Endothelial cell of umbilical vein (primary cell): ENCODE measurements around the gene TUBG1. TPM values are rescaled to one million over a fixed set of nuclear protein-coding genes. Genes with fewer than 3 reads are reported as not detected.

Source experiments
- BruUV-seq: library from RNA; stranded (reverse); fragments of 400-500 nt; replicated peaks from 2 replicates; lab custom pipeline; 2021; lab: Mats Ljungman, UMichigan
- CTCF ChIA-PET: fragments of 300-600, 350-600 bp; sonication (Branson Sonifier 250); formaldehyde crosslinking; loops from one replicate; lab custom pipeline; 2021; ENCODE audit warnings: antibody characterized with exemption, inconsistent platforms; lab: Charles Lee
- POLR2A ChIA-PET: fragments of 300-600, 350-600 bp; sonication (Branson Sonifier 250); formaldehyde crosslinking; loops from one replicate; lab custom pipeline; 2021; ENCODE audit warnings: antibody characterized with exemption, inconsistent platforms; lab: Charles Lee
- DNase-seq: peaks from one replicate; pipeline ENCODE4 v3.0.0-alpha.2; 2011; ENCODE audit warnings: low read depth, low spot score
- FAIRE-seq: peaks from 2 replicates; lab custom pipeline; 2011; peaks lifted over from hg19 to GRCh38; lab: Jason Lieb, UNC
- H2AFZ ChIP-seq: 2 replicates; pipeline ENCODE4 v1.6.0; 2012; ENCODE audit warnings: low read depth, low read length, control low read depth, inconsistent platforms
- H3K27ac ChIP-seq: 2 replicates; pipeline ENCODE4 v1.5.1; 2011; ENCODE audit warnings: low read depth, mild to moderate bottlenecking, control low read depth, low read length, moderate library complexity; ENCODE audit not compliant: insufficient read depth
- H3K27me3 ChIP-seq, 2 experiments: 2 replicates each; pipeline versions ENCODE4 v1.6.0 to v1.6.1; 2011; ENCODE audit warnings: low read length in 2 of 2, mixed read lengths in 1 of 2; ENCODE audit not compliant: control insufficient read depth in 2 of 2, insufficient read depth in 2 of 2
- H3K36me3 ChIP-seq, 2 experiments: 2 replicates in 1 of 2; 3 replicates in 1 of 2; pipeline ENCODE4 v1.5.1; 2011; ENCODE audit warnings: low read length in 2 of 2, mild to moderate bottlenecking in 1 of 2, moderate library complexity in 1 of 2; ENCODE audit not compliant: control insufficient read depth in 2 of 2, insufficient read depth in 2 of 2; ENCODE audit errors: extremely low read depth in 1 of 2
- H3K4me1 ChIP-seq: 3 replicates; pipeline ENCODE4 v1.5.1; 2011; ENCODE audit warnings: mild to moderate bottlenecking, low read length; ENCODE audit not compliant: control insufficient read depth, insufficient read depth; ENCODE audit errors: extremely low read depth
- H3K4me2 ChIP-seq: 2 replicates; pipeline ENCODE4 v1.6.1; 2011; ENCODE audit warnings: low read length, control low read depth, mixed read lengths; ENCODE audit not compliant: insufficient read depth
- H3K4me3 ChIP-seq, 3 experiments: fragments of 200-600 bp in 1 of 3; sonication (generic), shearing (Covaris generic) in 1 of 3; replicated peaks in 1 of 3; 2 replicates each; pipeline ENCODE4 v1.5.1; 2011 to 2016; ENCODE audit warnings: control low read depth in 3 of 3, low read length in 3 of 3, mild to moderate bottlenecking in 2 of 3, inconsistent platforms in 1 of 3, low read depth in 1 of 3, moderate library complexity in 1 of 3; ENCODE audit not compliant: insufficient read depth in 1 of 3
- H3K79me2 ChIP-seq: 2 replicates; pipeline ENCODE4 v1.6.0; 2012; ENCODE audit warnings: low read length, inconsistent platforms; ENCODE audit not compliant: control insufficient read depth, insufficient read depth
- H3K9ac ChIP-seq: replicated peaks from 2 replicates; pipeline ENCODE3; 2011; ENCODE audit warnings: low read length, control low read depth; ENCODE audit not compliant: insufficient read depth; ENCODE audit errors: extremely low read depth
- H3K9me1 ChIP-seq: replicated peaks from 3 replicates; pipeline ENCODE4 v1.6.0; 2011; ENCODE audit warnings: mild to moderate bottlenecking, low read length; ENCODE audit not compliant: control insufficient read depth, insufficient read depth; ENCODE audit errors: extremely low read depth
- H3K9me3 ChIP-seq: replicated peaks from 2 replicates; pipeline ENCODE4 v1.5.1; 2012; ENCODE audit warnings: low read length, inconsistent platforms; ENCODE audit not compliant: control insufficient read depth, insufficient read depth
- H4K20me1 ChIP-seq: replicated peaks from 2 replicates; pipeline ENCODE3; 2011; ENCODE audit warnings: mild to moderate bottlenecking, low read length; ENCODE audit not compliant: control insufficient read depth, insufficient read depth; ENCODE audit errors: extremely low read depth
- CTCF ChIP-seq, 2 donors: IDR thresholded peaks; 1 replicate in 1 of 2; 2 replicates in 1 of 2; pipeline ENCODE4 v1.5.1; 2011; ENCODE audit warnings: low read length in 2 of 2, mild to moderate bottlenecking in 2 of 2, moderate library complexity in 2 of 2, control low read depth in 1 of 2, inconsistent platforms in 1 of 2, low read depth in 1 of 2; ENCODE audit not compliant: insufficient read depth in 1 of 2; ENCODE audit errors: extremely low read depth in 1 of 2
- EZH2 ChIP-seq: IDR thresholded peaks from 2 replicates; pipeline ENCODE4 v1.6.1; 2012; ENCODE audit warnings: borderline replicate concordance, low read depth, mild to moderate bottlenecking, moderate library complexity, low read length, inconsistent platforms; ENCODE audit not compliant: severe bottlenecking
- FOS ChIP-seq: IDR thresholded peaks from 2 replicates; pipeline ENCODE4 v1.6.1; 2011; ENCODE audit warnings: mild to moderate bottlenecking, low read length, moderate library complexity, borderline replicate concordance; ENCODE audit not compliant: insufficient read depth
- GATA2 ChIP-seq: IDR thresholded peaks from 2 replicates; pipeline ENCODE4 v1.7.0; 2011; ENCODE audit warnings: low read depth, mild to moderate bottlenecking, moderate library complexity, mixed read lengths, low read length; ENCODE audit not compliant: insufficient read length, insufficient read depth
- JUN ChIP-seq: IDR thresholded peaks from 2 replicates; pipeline ENCODE4 v1.6.1; 2011; ENCODE audit warnings: borderline replicate concordance, low read depth; ENCODE audit not compliant: insufficient read length, insufficient read depth
- MAX ChIP-seq: IDR thresholded peaks from 2 replicates; pipeline ENCODE4 v1.6.1; 2011; ENCODE audit not compliant: insufficient read depth, insufficient read length
- POLR2A ChIP-seq: IDR thresholded peaks from 2 replicates; pipeline ENCODE4 v1.6.1; 2012; ENCODE audit warnings: low read depth, mild to moderate bottlenecking, control low read depth, low read length
- dilution Hi-C: fragments of 300-500 bp; cut with MboI; formaldehyde crosslinking; loops from one replicate; pipeline ENCODE4 v1.15.0; 2019; ENCODE audit warnings: low sequenced_read_pairs; ENCODE audit not compliant: extremely low pct_ligation_motif_present
- intact Hi-C: fragments of 100-400 bp; cut with micrococcal nuclease; formaldehyde crosslinking; loops from one replicate; pipeline ENCODE4 v1.10.0; 2022
- polyA plus RNA-seq, 4 experiments: library from polyadenylated mRNA; depleted of rRNA in 3 of 4; stranded (reverse) in 3 of 4; unstranded in 1 of 4; fragments of >200 nt; gene quantifications; 2 replicates each; pipeline versions ENCODE4 v1.2.1 to v1.2.3, GENCODE V29; 2011 to 2012; ENCODE audit warnings: missing spikeins in 1 of 4
- total RNA-seq: library from RNA; stranded (reverse); gene quantifications from 2 replicates; pipeline ENCODE4 v1.2.3, GENCODE V29; 2021

TUBG1 gene
- total and polyA plus RNA-seq, 2 donors (not counting 3 experiments of a cell fraction or from before 2014, with no cell fraction given), result 102 to 132 TPM

- Histone ChIP-seq H3K9me3 (no peaks in the 10 kb centered on the region), H3K9me1 (no peaks in the 10 kb centered on the region), H3K4me3 (no peak overlapping the region), H2AFZ (no peak overlapping the region), H3K4me1 (no peaks in the 10 kb centered on the region), H3K36me3 (no peaks in the 10 kb centered on the region), H4K20me1 (no peaks in the 10 kb centered on the region), H3K79me2 (no peaks in the 10 kb centered on the region), H3K4me2 (no peak overlapping the region), H3K27me3 (no peaks in the 10 kb centered on the region), H3K27ac (no peak overlapping the region), H3K9ac (no peak overlapping the region)
- POLR2A ChIA-PET, result no interaction called here
- intact Hi-C loops (no loop called here), dilution Hi-C loops (no loop called here)
- CTCF ChIA-PET, result interaction anchor here (1.0 to 1.4 kb wide), 4 partner anchors 9 to 34 kb away, joined by 3 to 4 read pairs (median 3); no protein-coding TSS in a partner anchor
- no TSS peak for BruUV-seq
- TF ChIP-seq CTCF (IDR thresholded peaks at IDR 0.05; ENCODE audit: extremely low read depth in 1 of 2, insufficient read depth in 1 of 2, low read depth in 1 of 2, low read length in 2 of 2) (no peak), JUN (no peak), FOS (no peak), MAX (no peak), GATA2 (no peak), POLR2A (no peak), EZH2 (no peak)
- FAIRE-seq (no peak), DNase-seq (no peak)
These were observed 23.5 kb downstream of the TUBG1 start for GRCh38 chr17:42632949-42633444.
